ENCODE data around the gene USP31.

USP31 gene

GRCh38 chr16:23122144-23122543, 27.1 kb downstream of the USP31 start:
- peaks cover 44% of the 10 kb centered on the region for H3K4me1 ChIP-seq (ENCODE audit: control insufficient read depth, insufficient read depth, low read length)
- H3K27me3 ChIP-seq (ENCODE audit: control insufficient read depth, insufficient read depth, low read length), result no peaks in the 10 kb centered on the region
- no peaks in the 10 kb centered on the region for H3K36me3 ChIP-seq (ENCODE audit: control insufficient read depth, insufficient read depth, low read length)
- peak overlapping the region; percentile 86 for H3K27ac ChIP-seq (ENCODE audit: low read depth, low read length)
- H3K9ac ChIP-seq (ENCODE audit: low read length), result no peak overlapping the region
- H3K4me3 ChIP-seq (ENCODE audit: low read length), result no peak overlapping the region

GRCh38 chr16:23121024-23121423, 28.2 kb downstream of the USP31 start:
- Histone ChIP-seq H3K4me1 (ENCODE audit: control insufficient read depth, insufficient read depth, low read length) (peaks cover 44% of the 10 kb centered on the region), H3K4me3 (ENCODE audit: low read length) (peak overlapping the region; percentile 38), H3K27ac (ENCODE audit: low read depth, low read length) (peak overlapping the region; percentile 86), H3K9ac (ENCODE audit: low read length) (no peak overlapping the region), H3K36me3 (ENCODE audit: control insufficient read depth, insufficient read depth, low read length) (no peaks in the 10 kb centered on the region), H3K27me3 (ENCODE audit: control insufficient read depth, insufficient read depth, low read length) (no peaks in the 10 kb centered on the region)

- Histone ChIP-seq H3K9ac (ENCODE audit: low read length) (no peak overlapping the region), H3K27me3 (ENCODE audit: control insufficient read depth, insufficient read depth, low read length) (no peaks in the 10 kb centered on the region), H3K4me1 (ENCODE audit: control insufficient read depth, insufficient read depth, low read length) (peaks cover 42% of the 10 kb centered on the region), H3K27ac (ENCODE audit: low read depth, low read length) (peak overlapping the region; percentile 86), H3K36me3 (ENCODE audit: control insufficient read depth, insufficient read depth, low read length) (no peaks in the 10 kb centered on the region), H3K4me3 (ENCODE audit: low read length) (no peak overlapping the region)
These were observed 28.7 kb downstream of the USP31 start for GRCh38 chr16:23120562-23120961.

- Histone ChIP-seq H3K4me3 (ENCODE audit: low read length) (no peak overlapping the region), H3K9ac (ENCODE audit: low read length) (no peak overlapping the region), H3K27me3 (ENCODE audit: control insufficient read depth, insufficient read depth, low read length) (no peaks in the 10 kb centered on the region), H3K36me3 (ENCODE audit: control insufficient read depth, insufficient read depth, low read length) (no peaks in the 10 kb centered on the region), H3K27ac (ENCODE audit: low read depth, low read length) (peak overlapping the region; percentile 56), H3K4me1 (ENCODE audit: control insufficient read depth, insufficient read depth, low read length) (peaks cover 34% of the 10 kb centered on the region)
These were observed 29.7 kb downstream of the USP31 start for GRCh38 chr16:23119570-23119969.

- H3K27me3 ChIP-seq (ENCODE audit: control insufficient read depth, insufficient read depth, low read length), result no peaks in the 10 kb centered on the region
- no peaks in the 10 kb centered on the region for H3K36me3 ChIP-seq (ENCODE audit: control insufficient read depth, insufficient read depth, low read length)
- no peak overlapping the region for H3K4me3 ChIP-seq (ENCODE audit: low read length)
- H3K27ac ChIP-seq (ENCODE audit: low read depth, low read length), result no peak overlapping the region
- H3K4me1 ChIP-seq (ENCODE audit: control insufficient read depth, insufficient read depth, low read length), result peaks cover 9% of the 10 kb centered on the region
- no peak overlapping the region for H3K9ac ChIP-seq (ENCODE audit: low read length)
These were observed 34.9 kb downstream of the USP31 start for GRCh38 chr16:23114131-23114904.

GRCh38 chr16:23113185-23113584, 36.1 kb downstream of the USP31 start:
- H3K4me3 ChIP-seq (ENCODE audit: low read length), result no peak overlapping the region
- peaks cover 8% of the 10 kb centered on the region for H3K4me1 ChIP-seq (ENCODE audit: control insufficient read depth, insufficient read depth, low read length)
- no peak overlapping the region for H3K9ac ChIP-seq (ENCODE audit: low read length)
- H3K36me3 ChIP-seq (ENCODE audit: control insufficient read depth, insufficient read depth, low read length), result no peaks in the 10 kb centered on the region
- no peak overlapping the region for H3K27ac ChIP-seq (ENCODE audit: low read depth, low read length)
- no peaks in the 10 kb centered on the region for H3K27me3 ChIP-seq (ENCODE audit: control insufficient read depth, insufficient read depth, low read length)

GRCh38 chr16:23110257-23110899, 38.9 kb downstream of the USP31 start:
- no peaks in the 10 kb centered on the region for H3K27me3 ChIP-seq (ENCODE audit: control insufficient read depth, insufficient read depth, low read length)
- peaks cover 6% of the 10 kb centered on the region for H3K4me1 ChIP-seq (ENCODE audit: control insufficient read depth, insufficient read depth, low read length)
- H3K9ac ChIP-seq (ENCODE audit: low read length), result no peak overlapping the region
- no peak overlapping the region for H3K4me3 ChIP-seq (ENCODE audit: low read length)
- H3K36me3 ChIP-seq (ENCODE audit: control insufficient read depth, insufficient read depth, low read length), result no peaks in the 10 kb centered on the region
- no peak overlapping the region for H3K27ac ChIP-seq (ENCODE audit: low read depth, low read length)

- H3K4me1 ChIP-seq (ENCODE audit: control insufficient read depth, insufficient read depth, low read length), result peaks cover 6% of the 10 kb centered on the region
- no peaks in the 10 kb centered on the region for H3K36me3 ChIP-seq (ENCODE audit: control insufficient read depth, insufficient read depth, low read length)
- H3K27ac ChIP-seq (ENCODE audit: low read depth, low read length), result no peak overlapping the region
- H3K27me3 ChIP-seq (ENCODE audit: control insufficient read depth, insufficient read depth, low read length), result no peaks in the 10 kb centered on the region
- H3K4me3 ChIP-seq (ENCODE audit: low read length), result no peak overlapping the region
- no peak overlapping the region for H3K9ac ChIP-seq (ENCODE audit: low read length)
These were observed 41.3 kb downstream of the USP31 start for GRCh38 chr16:23107936-23108335.

- H3K4me3 ChIP-seq (ENCODE audit: low read length), result no peak overlapping the region
These were observed 42.1 kb downstream of the USP31 start for GRCh38 chr16:23107117-23107516.

GRCh38 chr16:23105309-23105708, 43.9 kb downstream of the USP31 start:
- Histone ChIP-seq H3K4me3 (ENCODE audit: low read length) (no peak overlapping the region), H3K27me3 (ENCODE audit: control insufficient read depth, insufficient read depth, low read length) (no peaks in the 10 kb centered on the region), H3K27ac (ENCODE audit: low read depth, low read length) (no peak overlapping the region), H3K36me3 (ENCODE audit: control insufficient read depth, insufficient read depth, low read length) (no peaks in the 10 kb centered on the region), H3K4me1 (ENCODE audit: control insufficient read depth, insufficient read depth, low read length) (peaks cover 6% of the 10 kb centered on the region), H3K9ac (ENCODE audit: low read length) (no peak overlapping the region)

More at GRCh38 chr16:23107117-23107516, 42.1 kb downstream of the USP31 start:
- peaks cover 6% of the 10 kb centered on the region for H3K4me1 ChIP-seq (ENCODE audit: control insufficient read depth, insufficient read depth, low read length)
- H3K27me3 ChIP-seq (ENCODE audit: control insufficient read depth, insufficient read depth, low read length), result no peaks in the 10 kb centered on the region
- no peak overlapping the region for H3K9ac ChIP-seq (ENCODE audit: low read length)
- H3K36me3 ChIP-seq (ENCODE audit: control insufficient read depth, insufficient read depth, low read length), result no peaks in the 10 kb centered on the region
- no peak overlapping the region for H3K27ac ChIP-seq (ENCODE audit: low read depth, low read length)

GRCh38 chr16:23104032-23104955, 45.0 kb downstream of the USP31 start:
- H3K4me1 ChIP-seq (ENCODE audit: control insufficient read depth, insufficient read depth, low read length), result peaks cover 6% of the 10 kb centered on the region

GRCh38 chr16:23103603-23104002, 45.6 kb downstream of the USP31 start:
- no peak overlapping the region for H3K4me3 ChIP-seq (ENCODE audit: low read length)
- H3K27me3 ChIP-seq (ENCODE audit: control insufficient read depth, insufficient read depth, low read length), result no peaks in the 10 kb centered on the region
- no peak overlapping the region for H3K9ac ChIP-seq (ENCODE audit: low read length)
- peaks cover 6% of the 10 kb centered on the region for H3K4me1 ChIP-seq (ENCODE audit: control insufficient read depth, insufficient read depth, low read length)
- no peak overlapping the region for H3K27ac ChIP-seq (ENCODE audit: low read depth, low read length)
- H3K36me3 ChIP-seq (ENCODE audit: control insufficient read depth, insufficient read depth, low read length), result no peaks in the 10 kb centered on the region

More at GRCh38 chr16:23104032-23104955, 45.0 kb downstream of the USP31 start:
- Histone ChIP-seq H3K27me3 (ENCODE audit: control insufficient read depth, insufficient read depth, low read length) (no peaks in the 10 kb centered on the region), H3K27ac (ENCODE audit: low read depth, low read length) (no peak overlapping the region), H3K9ac (ENCODE audit: low read length) (no peak overlapping the region), H3K4me3 (ENCODE audit: low read length) (no peak overlapping the region), H3K36me3 (ENCODE audit: control insufficient read depth, insufficient read depth, low read length) (no peaks in the 10 kb centered on the region)

All from rectal smooth muscle tissue (tissue), 1 donor.